OCI-LY3 (cell line): ENCODE measurements around the gene SPECC1.

Experiments used
- EZH2phosphoT487 ChIP-seq: fragments of 200-600 bp; shearing (Covaris generic); IDR thresholded peaks from 2 replicates; pipeline ENCODE4 v1.6.1; 2018; ENCODE audit warnings: antibody characterized with exemption, mixed run types, low read depth
- TF ChIP-seq, protein P1 (sequence below): fragments of 200-600, 300-600 bp; sonication (generic); IDR thresholded peaks from 2 replicates; pipeline ENCODE4 v1.5.1; 2014; ENCODE audit warnings: antibody characterized with exemption, low read length, low read depth

DNA sequence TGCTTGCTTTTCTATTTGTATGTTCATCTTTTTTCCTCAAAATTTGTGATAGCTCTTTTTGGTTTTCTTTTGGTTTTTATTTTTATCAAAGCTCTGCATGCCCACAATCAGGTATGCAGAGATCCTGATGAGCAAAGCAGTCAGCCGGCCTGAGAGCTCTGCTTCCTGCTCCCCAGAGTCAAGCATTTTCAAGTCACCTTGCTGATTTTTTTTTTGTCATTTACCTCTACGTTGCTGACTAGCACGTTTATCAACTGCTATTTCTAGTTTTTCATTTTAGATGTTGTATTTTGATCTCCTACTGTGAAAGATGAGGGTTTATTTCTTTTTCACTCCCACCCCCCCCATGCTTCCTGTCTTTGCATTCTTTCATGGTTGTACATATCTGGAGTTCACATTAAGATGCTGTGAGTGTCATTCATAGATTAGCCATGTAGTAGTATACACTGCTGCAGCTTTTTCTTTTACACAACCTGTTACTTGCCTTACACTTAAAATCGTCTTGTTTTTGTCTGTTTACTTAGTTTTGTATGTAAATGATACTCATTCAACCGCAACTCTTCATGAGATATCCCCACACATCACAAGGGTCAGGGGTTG is 262.0 kb downstream of the SPECC1 start:
- TF ChIP-seq, protein P1, sequence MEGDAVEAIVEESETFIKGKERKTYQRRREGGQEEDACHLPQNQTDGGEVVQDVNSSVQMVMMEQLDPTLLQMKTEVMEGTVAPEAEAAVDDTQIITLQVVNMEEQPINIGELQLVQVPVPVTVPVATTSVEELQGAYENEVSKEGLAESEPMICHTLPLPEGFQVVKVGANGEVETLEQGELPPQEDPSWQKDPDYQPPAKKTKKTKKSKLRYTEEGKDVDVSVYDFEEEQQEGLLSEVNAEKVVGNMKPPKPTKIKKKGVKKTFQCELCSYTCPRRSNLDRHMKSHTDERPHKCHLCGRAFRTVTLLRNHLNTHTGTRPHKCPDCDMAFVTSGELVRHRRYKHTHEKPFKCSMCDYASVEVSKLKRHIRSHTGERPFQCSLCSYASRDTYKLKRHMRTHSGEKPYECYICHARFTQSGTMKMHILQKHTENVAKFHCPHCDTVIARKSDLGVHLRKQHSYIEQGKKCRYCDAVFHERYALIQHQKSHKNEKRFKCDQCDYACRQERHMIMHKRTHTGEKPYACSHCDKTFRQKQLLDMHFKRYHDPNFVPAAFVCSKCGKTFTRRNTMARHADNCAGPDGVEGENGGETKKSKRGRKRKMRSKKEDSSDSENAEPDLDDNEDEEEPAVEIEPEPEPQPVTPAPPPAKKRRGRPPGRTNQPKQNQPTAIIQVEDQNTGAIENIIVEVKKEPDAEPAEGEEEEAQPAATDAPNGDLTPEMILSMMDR = no peak
- no peak for TF ChIP-seq EZH2phosphoT487
